ENCODE results near the gene ELMO1. TPM values are rescaled to one million over a fixed set of nuclear protein-coding genes. Genes with fewer than 3 reads are reported as not detected.

The ELMO1 gene
- polyA plus RNA-seq, 3 donors: 11.1 to 11.8 (median 11.4) TPM

- no peak for DNase-seq
Observed at GRCh38 chr7:36894190-36894589, 554.5 kb downstream of the ELMO1 start.

DNA sequence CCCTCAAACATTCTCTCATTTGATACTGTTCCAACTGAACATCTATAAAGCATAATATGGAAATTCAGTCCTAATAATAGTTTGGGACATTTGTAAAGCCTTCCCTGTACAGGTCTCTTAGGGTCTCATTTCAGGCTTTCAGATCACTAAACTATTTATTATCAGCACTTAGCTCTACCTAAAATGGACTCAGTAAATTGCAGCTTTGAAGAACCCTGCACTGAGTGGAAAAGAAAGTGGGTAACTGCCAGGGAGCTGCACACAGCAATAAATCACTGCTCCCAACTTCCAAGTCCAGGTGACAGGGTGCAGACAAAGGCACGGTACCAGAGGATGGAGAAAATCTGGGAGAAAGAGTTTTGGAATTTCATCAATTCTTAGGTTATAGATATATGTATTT lies 559.5 kb downstream of the ELMO1 start:
- DNase-seq: no peak

- DNase-seq: no peak
Observed at GRCh38 chr7:36887969-36888368, 560.7 kb downstream of the ELMO1 start.

DNA sequence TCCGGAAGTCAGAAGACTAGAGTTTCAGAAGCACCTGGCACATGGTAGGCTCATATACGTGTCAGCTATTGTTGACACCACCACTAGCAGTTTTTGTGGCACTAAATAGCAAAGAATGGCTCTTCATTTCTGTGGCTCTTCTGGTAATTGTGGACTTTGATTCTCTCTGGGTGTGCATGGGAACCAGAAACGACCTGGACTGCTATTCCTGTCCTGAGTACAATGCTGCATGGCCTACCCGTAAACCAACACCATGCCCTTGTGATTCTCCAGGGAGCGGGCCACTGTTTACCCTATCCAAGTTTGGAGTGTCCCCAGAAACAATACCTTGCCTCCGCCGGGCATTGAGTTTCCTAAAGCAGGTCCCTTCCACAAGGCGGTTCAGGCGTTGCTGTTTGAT lies 561.4 kb downstream of the ELMO1 start:
- no peak for DNase-seq

DNA sequence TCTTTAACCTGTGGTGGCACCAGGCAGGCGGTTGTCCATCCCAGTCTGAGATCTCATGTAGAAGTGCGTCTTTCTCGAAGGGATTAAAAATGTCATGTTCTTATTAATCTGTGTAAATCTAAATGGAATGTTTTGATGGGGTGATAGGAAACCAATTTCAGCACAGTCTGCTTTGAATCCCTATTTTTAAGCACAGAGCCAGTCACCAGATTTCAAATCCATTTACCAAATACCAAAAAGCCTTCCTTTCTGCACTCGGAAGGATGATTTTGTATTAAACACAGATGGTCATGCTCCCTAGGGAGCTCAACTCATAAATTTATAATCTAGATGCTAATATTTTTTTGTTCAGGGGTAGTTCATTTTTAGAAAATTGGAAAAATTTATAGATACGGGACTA lies 563.8 kb downstream of the ELMO1 start:
- no peak for DNase-seq

- no peak for DNase-seq
Observed at GRCh38 chr7:36884351-36884750, 564.3 kb downstream of the ELMO1 start.

DNA sequence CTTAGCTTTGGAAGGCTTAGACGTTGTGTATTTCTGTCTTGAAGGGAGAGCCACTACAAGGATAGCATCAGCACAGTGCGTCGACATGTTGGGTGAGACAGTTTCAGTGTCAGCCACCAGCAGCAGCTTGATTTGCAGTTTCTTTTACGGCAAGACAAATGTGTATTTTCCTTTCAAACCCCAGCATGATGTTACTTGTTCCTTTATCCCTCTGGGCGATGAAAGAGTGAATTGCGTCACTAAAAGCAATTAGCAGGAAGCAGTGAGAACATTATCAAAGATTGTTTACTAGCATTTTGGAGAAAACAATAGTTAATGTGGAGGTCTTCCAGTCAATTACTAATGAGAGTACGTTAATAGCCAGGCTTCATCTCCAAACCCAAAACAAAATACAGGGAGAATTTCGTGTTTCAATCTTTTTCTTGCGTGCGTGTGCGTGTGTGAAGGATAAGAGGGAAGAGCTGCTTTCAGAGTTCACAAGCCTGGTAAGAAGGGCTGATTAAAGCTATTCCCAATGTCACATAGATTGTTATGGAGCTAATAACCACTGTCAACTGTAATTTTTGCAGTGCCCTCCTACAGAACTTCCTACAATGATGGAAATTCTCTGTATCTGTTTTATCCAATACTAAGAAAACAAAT lies 567.3 kb downstream of the ELMO1 start:
- no peak for DNase-seq

GRCh38 chr7:36880108-36880507 lies 568.6 kb downstream of the ELMO1 start:
- DNase-seq: no peak

- DNase-seq: no peak
Observed at GRCh38 chr7:36879021-36879420, 569.6 kb downstream of the ELMO1 start.

DNA sequence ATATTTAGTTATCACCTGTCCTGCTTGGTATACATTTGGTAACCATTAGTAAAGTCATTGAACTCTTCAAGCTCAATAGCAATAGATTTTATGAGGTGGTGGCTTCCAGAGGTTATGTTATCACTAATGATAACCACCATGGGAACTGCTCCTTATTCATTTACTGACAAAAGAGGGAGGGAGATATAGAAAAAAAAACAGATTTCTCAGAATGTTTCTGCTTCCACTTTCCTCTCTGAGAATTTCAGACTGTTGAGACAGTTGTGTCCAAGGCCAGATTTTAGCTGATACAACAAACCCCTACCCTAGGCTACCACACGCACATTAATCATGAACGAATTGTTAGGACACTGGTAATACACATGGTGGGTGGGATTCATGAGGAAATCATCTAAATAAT lies 570.4 kb downstream of the ELMO1 start:
- DNase-seq: no peak

GRCh38 chr7:36875794-36876193 lies 572.9 kb downstream of the ELMO1 start:
- no peak for DNase-seq

DNA sequence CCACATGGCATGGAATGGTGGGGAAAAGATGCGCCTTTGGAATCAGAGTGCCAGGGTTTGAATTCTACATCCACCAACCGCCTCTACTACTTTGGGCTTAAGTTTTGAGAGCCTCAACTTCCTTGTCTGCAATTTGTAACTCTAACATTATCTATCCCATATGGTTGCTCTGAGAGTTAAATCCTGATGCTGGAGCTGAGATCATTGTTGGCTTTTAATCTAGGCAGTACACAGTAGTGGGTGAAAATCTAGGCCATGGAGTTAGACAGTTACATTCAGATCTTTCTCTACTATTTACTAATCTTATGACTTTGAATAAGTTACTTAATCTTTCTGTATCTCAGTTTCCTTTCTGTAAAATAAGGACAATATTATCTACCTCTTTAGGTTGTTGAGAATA lies 574.6 kb downstream of the ELMO1 start:
- DNase-seq: no peak

GRCh38 chr7:36871863-36872262 lies 576.8 kb downstream of the ELMO1 start:
- no peak for DNase-seq

DNA sequence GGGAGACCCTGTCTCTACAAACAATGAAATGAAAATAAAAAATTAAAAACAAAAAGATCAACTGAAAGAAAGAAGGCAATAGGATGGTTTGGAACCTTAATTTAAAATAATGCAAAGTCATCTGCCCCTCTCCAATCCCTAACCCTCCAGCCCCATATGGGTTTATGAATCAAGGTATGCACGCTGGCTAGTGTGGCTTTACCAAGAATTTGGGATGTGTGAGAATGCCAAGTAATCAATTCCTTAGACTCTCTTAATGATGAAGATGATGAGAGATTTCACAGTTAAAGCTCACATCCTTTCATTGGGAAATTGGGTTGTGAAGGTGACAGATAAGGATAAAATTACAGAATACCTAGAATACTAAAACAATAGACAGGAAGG lies 577.3 kb downstream of the ELMO1 start:
- DNase-seq: no peak

- DNase-seq: no peak
Observed at GRCh38 chr7:36870625-36871354, 577.9 kb downstream of the ELMO1 start.

- DNase-seq: no peak
Observed at GRCh38 chr7:36868727-36869411, 579.8 kb downstream of the ELMO1 start.

- DNase-seq: no peak
Observed at GRCh38 chr7:36865019-36865418, 583.6 kb downstream of the ELMO1 start.

- DNase-seq: no peak
Observed at GRCh38 chr7:36863901-36864701, 584.6 kb downstream of the ELMO1 start.

GRCh38 chr7:36862771-36863261 lies 585.8 kb downstream of the ELMO1 start:
- DNase-seq: no peak

DNA sequence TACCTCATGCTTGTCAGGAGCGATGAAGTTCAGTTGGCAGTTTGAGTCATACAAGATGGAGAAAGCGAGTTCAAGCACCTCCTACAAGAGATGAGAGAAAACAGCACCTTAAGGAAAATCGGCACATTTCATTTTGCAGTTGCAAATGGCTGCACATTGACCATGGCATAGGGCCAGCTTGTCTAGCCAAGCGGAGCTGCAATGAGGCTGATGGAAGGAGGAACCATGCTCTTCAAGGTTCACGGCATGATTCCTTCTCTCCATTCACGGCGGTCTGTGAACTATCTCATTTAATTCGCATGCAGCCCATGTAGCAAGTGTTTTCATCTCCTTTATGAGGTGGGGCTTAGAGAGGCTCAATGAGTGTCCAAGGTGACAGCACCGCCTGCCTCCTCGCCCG lies 587.0 kb downstream of the ELMO1 start:
- DNase-seq: no peak

- DNase-seq: no peak
Observed at GRCh38 chr7:36860681-36861080, 588.0 kb downstream of the ELMO1 start.

DNA sequence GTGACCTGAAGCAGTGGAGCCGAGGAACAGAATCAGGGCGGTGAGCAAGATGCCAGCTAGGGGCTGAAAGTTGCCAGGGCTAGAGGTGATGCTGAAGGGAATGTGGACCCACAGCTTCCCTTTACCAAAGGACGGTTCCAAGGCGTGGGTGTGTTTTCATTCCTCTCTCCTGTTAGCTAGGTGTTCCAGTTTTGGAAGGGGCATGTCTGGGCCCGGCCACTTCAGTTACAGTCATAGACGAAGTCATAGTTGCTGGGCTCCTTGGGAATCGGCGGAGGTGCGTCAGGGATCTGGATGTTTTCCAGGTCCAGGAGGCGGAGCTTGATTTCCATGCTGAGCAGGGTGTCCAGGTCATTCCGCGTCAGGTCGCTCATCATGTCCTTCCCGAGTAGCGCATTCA lies 593.3 kb downstream of the ELMO1 start:
- no peak for DNase-seq

Data from renal pelvis (tissue), 4 donors.